Posterior vena cava (tissue), 2 donors: ENCODE data around the gene PRR13. TPM values are rescaled to one million over a fixed set of nuclear protein-coding genes. Genes with fewer than 3 reads are reported as not detected.

Experiments used
- DNase-seq: peaks from one replicate; pipeline ENCODE4 v3.0.0-alpha.2; 2020; ENCODE audit warnings: low spot score
- intact Hi-C, 2 donors: fragments of 100-400 bp; cut with DNase I; formaldehyde crosslinking; loops; one replicate each; pipeline versions ENCODE4 v1.14.1 to v1.14.2; 2022 to 2023
- total RNA-seq, 2 donors: library from RNA; stranded (reverse); fragmentation: NEBNext Ultra II Directional; extraction: Animal tissue kit (Norgen Biotek cat#: 25700); gene quantifications; one replicate each; pipeline ENCODE4 v1.2.1, GENCODE V29; 2021
- donor health status: DM: yes; HTN: yes; CAD: no.
- donor health status: DM: yes; HTN: yes; CAD: no.

The PRR13 gene
- total RNA-seq, 2 donors from 2014 or later = 99.1 to 102 TPM

DNA sequence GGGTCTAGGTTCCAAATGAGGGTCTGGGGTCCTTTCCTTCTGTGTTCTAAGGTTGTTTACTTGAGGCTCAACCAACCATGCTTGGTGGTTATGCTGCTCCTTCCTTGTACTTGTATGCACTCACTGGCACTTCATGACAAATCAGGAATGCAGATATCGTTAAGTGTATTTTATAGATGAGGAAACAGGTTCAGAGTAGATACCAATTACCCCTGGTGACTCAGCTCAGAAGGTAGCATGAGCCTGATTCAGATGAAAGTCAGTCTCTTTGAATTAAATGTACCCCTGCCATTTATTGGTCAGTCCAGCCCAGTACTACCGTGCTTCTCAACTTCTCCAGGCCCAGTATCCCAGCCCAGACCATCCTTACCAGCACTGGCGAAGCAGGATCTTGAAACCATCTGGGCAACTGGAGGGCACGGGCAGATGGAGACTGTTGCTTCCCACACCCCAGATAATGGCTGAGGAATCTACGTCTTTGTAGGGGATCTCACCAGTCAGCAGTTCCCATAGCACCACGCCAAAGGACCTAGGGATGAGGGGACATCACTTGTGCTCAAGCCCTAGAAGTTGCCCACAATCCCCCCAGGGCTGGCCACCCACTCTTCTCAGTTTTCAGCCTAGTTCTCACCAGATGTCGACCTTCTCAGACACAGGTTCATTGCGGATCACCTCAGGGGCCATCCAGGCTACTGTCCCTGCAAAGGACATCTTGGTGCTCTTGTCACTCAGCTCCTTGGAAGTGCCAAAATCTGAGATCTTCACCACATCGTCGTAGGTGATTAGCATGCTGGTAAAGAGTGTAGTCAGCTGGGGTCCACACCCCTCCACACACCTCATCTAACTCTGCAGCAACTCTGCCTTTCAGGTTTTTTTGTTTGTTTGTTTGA lies 43.4 kb downstream of the PRR13 start:
- DNase-seq = no peak
- intact Hi-C loops = no loop called here

DNA sequence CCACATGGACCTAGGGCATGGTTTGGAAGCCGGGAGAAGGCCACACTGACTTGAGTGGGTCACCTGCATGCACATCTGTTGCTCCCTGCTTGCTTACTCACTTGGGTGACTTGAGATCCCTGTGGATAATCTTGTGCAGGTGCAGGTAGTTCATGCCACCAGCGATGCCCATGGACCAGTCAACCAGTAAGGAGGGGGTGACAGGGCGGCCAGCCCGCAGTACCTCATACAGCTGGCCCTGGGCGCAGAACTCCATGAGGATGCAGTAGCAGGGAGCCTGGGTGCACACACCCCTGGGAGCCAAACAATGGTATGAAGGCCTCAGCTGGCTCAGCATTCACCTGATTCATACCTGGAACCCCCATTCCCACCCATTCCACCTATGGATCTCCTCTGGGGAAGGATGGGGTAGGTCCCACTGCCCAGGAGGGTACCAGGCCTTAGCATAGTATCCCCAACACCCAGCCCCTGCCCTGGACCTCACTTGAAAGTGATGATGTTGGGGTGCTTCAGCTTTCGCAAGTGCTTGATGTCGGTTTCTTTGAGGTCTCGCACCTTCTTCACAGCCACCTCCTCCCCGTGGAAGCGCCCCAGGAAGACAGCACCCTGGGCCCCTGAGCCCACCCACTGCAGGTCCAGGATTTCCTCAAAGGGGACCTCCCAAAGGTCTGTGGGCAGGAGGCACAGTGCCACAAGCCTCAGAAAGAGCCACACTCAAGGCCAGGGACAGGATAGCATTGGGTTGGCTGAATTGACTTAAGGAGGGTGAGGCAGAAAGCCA lies 44.6 kb downstream of the PRR13 start:
- intact Hi-C loops = no loop called here
- no peak for DNase-seq

DNA sequence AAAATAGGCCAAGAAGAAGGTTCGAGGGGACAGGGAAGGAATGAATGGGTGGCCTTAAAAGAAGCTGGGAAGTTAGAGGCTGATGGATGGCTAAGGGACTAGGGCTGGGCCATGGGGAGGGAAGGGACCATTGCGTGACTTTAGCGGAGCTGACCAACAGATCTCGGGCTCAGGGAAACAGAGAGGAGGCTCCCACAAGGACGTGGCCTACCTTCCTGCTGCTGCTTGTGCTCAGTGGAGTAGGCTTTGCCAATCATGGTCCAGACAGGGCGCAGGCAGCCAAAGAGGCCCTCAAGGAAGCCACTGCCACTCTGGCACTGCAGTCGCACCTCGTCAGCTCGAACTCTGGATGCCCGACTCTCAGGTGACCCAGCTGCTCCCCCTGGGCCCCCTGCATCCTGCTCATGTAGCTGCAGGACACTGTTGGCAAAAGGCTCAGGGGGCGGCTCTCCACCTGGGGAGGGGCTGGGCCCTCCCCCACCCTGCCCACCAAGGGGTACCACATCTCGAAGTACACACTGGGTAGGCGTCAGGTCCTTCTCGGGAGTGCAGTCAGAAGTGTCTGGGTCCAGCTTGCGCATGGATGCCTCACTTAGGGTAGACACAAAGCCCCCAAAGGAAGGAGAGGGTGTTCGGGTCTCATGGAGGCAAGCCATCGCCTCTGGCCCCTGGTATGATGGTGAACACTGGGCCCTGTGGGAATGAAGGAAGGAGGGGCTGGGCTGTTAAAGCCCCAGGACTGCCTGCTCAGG lies 45.4 kb downstream of the PRR13 start:
- intact Hi-C loops = no loop called here
- no peak for DNase-seq

DNA sequence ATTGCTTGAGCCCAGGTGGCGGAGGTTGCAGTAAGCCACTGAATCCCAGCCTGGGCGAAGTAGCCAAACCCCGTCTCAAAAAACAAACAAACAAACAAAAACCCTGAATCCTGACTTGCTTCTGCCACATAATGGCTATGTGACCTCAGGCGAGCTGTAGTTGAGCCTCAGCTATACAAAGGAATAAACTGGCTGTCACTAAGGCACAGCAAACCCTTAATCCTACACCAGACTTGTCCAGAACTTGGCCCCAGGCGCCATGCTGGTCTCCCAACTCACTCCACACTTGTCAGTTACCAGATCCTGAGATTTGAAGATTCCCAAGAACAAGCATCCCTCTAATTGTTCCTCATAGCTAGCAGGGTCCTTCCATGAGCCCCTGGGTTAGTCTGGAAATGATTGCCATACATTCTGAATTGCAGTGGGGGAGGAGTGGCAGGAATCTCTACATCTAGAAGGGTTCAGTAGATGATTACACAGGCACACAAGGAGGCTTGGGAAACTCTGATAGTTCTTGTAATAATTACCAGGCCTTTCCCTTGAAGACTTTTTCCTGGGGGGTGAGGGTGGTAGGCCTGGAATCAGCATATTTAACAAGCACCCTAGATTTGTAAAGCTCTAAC lies 47.8 kb downstream of the PRR13 start:
- no peak for DNase-seq
- intact Hi-C loops = no loop called here

DNA sequence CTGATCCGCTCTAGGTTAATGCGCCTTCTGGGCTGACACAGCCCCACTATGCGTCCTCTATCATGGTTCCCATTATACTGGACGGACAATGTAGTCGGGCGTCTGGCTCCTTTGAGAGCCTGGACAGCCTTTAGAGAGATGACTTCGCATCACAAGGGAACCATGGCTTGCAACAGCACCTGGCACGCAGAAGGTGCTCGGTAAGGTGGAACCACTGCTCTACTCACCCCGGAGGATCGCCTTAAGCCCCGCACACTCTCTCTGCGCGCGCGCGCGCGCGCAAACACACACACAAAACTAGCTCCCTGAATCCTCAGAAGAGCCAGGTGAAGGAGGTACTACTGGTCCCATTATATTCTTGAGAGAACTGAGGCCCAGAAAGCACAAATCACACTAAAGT lies 50.7 kb downstream of the PRR13 start:
- intact Hi-C loops = no loop called here
- no peak for DNase-seq

DNA sequence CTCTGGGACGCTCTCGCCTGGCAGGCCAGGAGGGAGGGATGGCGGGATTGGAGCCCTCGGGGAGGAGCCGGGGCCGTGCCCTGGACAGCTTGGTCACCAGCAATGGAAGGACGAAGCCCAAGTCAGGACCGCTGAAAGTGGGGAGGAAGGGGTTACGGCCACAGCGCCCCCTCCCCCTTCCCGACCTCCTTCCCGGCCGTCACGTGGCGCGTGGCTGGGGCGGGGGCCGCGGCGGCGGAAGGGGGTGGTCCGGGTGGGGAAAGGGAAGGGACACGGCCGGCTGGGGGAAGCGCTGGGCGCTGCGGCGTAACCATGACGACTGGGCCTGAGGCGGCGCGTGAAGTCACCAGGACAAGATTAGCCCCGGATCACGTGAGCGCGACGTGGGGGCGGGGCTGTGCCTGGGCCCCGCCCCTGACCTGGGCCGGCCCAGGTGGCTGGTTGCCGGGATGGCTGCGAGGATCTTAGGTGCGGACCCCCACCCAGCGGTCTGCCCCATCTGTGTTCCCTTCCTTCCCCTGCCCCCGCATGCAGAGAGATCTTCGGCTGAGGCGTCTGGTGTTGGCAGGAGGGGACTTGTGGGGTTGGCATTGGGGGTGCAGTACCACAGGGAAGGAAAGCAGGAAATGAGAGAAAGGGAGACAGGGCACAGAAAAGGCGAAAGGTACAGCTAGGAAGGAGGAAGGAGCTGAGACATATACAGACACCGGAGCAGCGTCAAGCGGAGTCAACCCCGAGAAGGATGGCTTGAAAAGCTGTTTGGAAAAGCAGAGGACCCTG lies 51.5 kb downstream of the PRR13 start:
- intact Hi-C loops = no loop called here

DNA sequence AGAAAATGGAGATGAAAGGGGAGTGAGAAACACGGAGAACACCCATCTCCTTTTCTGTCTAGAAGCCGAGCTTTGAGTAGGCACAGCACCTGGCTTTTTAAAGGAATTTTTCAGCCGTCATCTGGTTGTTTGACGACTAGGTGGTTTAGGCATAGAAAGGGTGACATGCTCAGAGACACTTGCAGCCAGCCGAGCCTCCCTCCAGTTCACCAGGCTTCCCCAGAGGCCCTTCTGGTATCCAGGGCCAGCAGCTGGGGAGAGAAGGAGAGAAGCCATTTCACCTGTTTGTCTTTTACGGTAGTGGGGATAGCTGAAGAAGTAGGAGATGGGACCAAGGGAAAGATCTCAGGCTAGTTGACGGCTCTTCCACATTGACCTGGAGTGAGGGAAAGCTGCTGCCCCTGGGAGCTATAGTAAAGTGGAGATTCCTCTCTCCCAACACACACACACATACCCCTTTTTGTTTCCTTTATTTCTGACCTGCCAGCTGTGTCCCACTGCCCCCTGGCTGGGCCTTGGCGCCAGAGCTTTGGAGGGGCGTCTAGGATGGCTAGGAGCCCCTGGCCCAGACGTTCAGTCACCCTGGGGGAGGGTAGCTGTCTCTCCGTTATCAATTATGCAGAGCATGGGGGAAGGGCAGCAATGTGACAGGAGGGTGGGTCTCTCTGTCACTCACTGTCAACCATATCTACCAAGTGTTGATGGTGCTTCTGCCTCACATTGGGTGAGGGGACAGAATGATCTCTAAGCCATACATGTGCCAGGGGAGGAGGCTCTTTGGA lies 52.3 kb downstream of the PRR13 start:
- DNase-seq = peak; percentile 55
- intact Hi-C loops = no loop called here

More for the DNA sequence above, 51.5 kb downstream of the PRR13 start:
- peak; percentile 99 for DNase-seq

Other genes with a start within 250 kb of the PRR13 start
- gene ITGB7, start 234.5 kb upstream of the PRR13 start, total RNA-seq = 1 to 10 TPM; 2.1 to 2.9 TPM
- gene RARG, start 209.5 kb upstream of the PRR13 start, total RNA-seq = 10 to 100 TPM; 33.4 to 38.1 TPM
- 1 to 10 TPM in 1 of 2 donors, under 1 TPM in 1; 0.62 to 1.0 TPM for gene ESPL1, start 173.4 kb upstream of the PRR13 start, total RNA-seq
- 100 to 1,000 TPM; 473 to 486 TPM for gene PFDN5, start 146.2 kb upstream of the PRR13 start, total RNA-seq
- 10 to 100 TPM; 35.6 to 37.8 TPM for gene MYG1, start 142.0 kb upstream of the PRR13 start, total RNA-seq
- 10 to 100 TPM; 29.5 to 35.3 TPM for gene AAAS, start 120.1 kb upstream of the PRR13 start, total RNA-seq
- gene SP7, start 105.4 kb upstream of the PRR13 start, total RNA-seq = not detected
- gene SP1, start 61.6 kb upstream of the PRR13 start, total RNA-seq = 10 to 100 TPM; 55.1 to 59.9 TPM
- not detected for gene AMHR2, start 17.9 kb upstream of the PRR13 start, total RNA-seq
- gene PCBP2, start 10.4 kb downstream of the PRR13 start, total RNA-seq = 100 to 1,000 TPM; 500 to 501 TPM
- 10 to 100 TPM; 21.7 to 29.4 TPM for gene MAP3K12, start 57.7 kb downstream of the PRR13 start, total RNA-seq
- 10 to 100 TPM; 12.8 to 16.8 TPM for gene TARBP2, start 59.5 kb downstream of the PRR13 start, total RNA-seq
- not detected for gene NPFF, start 65.8 kb downstream of the PRR13 start, total RNA-seq
- gene ATF7, start 184.6 kb downstream of the PRR13 start, total RNA-seq = 10 to 100 TPM; 58.1 to 61.2 TPM
- gene ATP5MC2, start 234.3 kb downstream of the PRR13 start, total RNA-seq = 100 to 1,000 TPM; 132 to 168 TPM